ENCODE data around the gene RPS18. TPM values are rescaled to one million over a fixed set of nuclear protein-coding genes. Genes with fewer than 3 reads are reported as not detected.

RPS18 gene
- total and polyA plus RNA-seq, 9 of the 15 experiments (the other 6 are each of a cell fraction or from before 2014, with no cell fraction given), result 5,023 to 17,516 (median 8,131) TPM

GRCh38 chr6:33273129-33273923 is 1.5 kb downstream of the RPS18 start:
- H2AFZ ChIP-seq (ENCODE audit: low read depth, low read length), result no peak overlapping the region
- CTCF ChIA-PET (ENCODE audit: low intra/inter-chr PET ratio), result no interaction called here
- H3K4me2 ChIP-seq (ENCODE audit: insufficient read depth, low read length), result peak overlapping the region; percentile 99
- peak overlapping the region; percentile 98 for H3K27ac ChIP-seq (ENCODE audit: extremely low read depth, low read depth, low read length)
- H3K79me2 ChIP-seq (ENCODE audit: control insufficient read depth, insufficient read depth, low read length), result peaks cover 68% of the 10 kb centered on the region
- FAIRE-seq (no peak), ATAC-seq (no peak), DNase-seq (ENCODE audit: extremely low read depth in 1 of 4, low spot score in 3 of 4) (no peak)
- H3K27me3 ChIP-seq (ENCODE audit: control insufficient read depth in 2 of 2, insufficient read depth in 2 of 2, low read length in 2 of 2), result no peaks in the 10 kb centered on the region; a peak in 1 of 5 replicates
- H3K36me3 ChIP-seq (ENCODE audit: control insufficient read depth, insufficient read depth, low read length), result peaks cover 76% of the 10 kb centered on the region
- H4K20me1 ChIP-seq (replicated peaks; ENCODE audit: control insufficient read depth, insufficient read depth, low read length), result peaks cover 42% of the 10 kb centered on the region
- peak overlapping the region; percentile 92 to 100 for H3K9ac ChIP-seq (ENCODE audit: insufficient read depth in 1 of 2, low read depth in 2 of 2, low read length in 2 of 2)
- 4% methylated on average over 11 of the region's 11 CpGs for WGBS (ENCODE audit: insufficient coverage, low coverage, missing lambda C conversion rate)
- H3K9me1 ChIP-seq (ENCODE audit: control insufficient read depth, insufficient read depth, low read length), result no peaks in the 10 kb centered on the region
- no peaks in the 10 kb centered on the region for H3K9me3 ChIP-seq (replicated peaks; ENCODE audit: control insufficient read depth, insufficient read depth, low read depth, low read length)
- POLR2A ChIA-PET, result interaction anchor here (0.6 to 8.1 kb wide), 9 partner anchors 8 to 1758 kb away, joined by 3 to 90 read pairs (median 12); partner anchors contain the start of genes PFDN6 and WDR46
- in situ Hi-C loops (cut with MboI) (loop anchor here (10.0 kb wide), 1 partner anchor 131 kb away; no protein-coding TSS in a partner anchor), intact Hi-C loops (cut with micrococcal nuclease) (loop anchor here (10.0 kb wide), 1 partner anchor 301 kb away; no protein-coding TSS in a partner anchor)
- BruUV-seq (replicated peaks), result no TSS peak
- H3K4me3 ChIP-seq, result peak overlapping the region; percentile 93
- H3K4me1 ChIP-seq (replicated peaks in 1 of 2; ENCODE audit: control insufficient read depth in 2 of 2, insufficient read depth in 2 of 2, low read length in 2 of 2), result peaks cover 28 to 38% of the 10 kb centered on the region in 2 experiments
- TF ChIP-seq ZNF583 (CRISPR knock-in tag; IDR thresholded peaks at IDR 0.05) (no peak), E2F5 (CRISPR knock-in tag; IDR thresholded peaks at IDR 0.05) (0 out of 2 replicates have a peak, but pooled peaks have one; percentile 16), FOSL1 (tag; conservative IDR thresholded peaks at IDR 0.05) (no peak), ZKSCAN1 (IDR thresholded peaks at IDR 0.05; ENCODE audit: low read depth, low read length) (no peak), NFATC3 (IDR thresholded peaks at IDR 0.05) (no peak), PHF21A (IDR thresholded peaks at IDR 0.05; ENCODE audit: borderline replicate concordance, low read depth) (no peak), ESRRB (CRISPR knock-in tag; IDR thresholded peaks at IDR 0.05; ENCODE audit: borderline replicate concordance) (no peak), KHSRP (IDR thresholded peaks at IDR 0.05) (peak; percentile 41; the same call in 1 of the 2 replicates), KDM5B (IDR thresholded peaks at IDR 0.05; ENCODE audit: insufficient replicate concordance, low read depth, low read length) (peak; percentile 3), RBFOX2 (IDR thresholded peaks at IDR 0.05; ENCODE audit: low read depth, low read length) (peak; percentile 76), RFX7 (CRISPR knock-in tag; IDR thresholded peaks at IDR 0.05) (peak; percentile 44; the same call in 1 of the 2 replicates), SIN3A (IDR thresholded peaks at IDR 0.05; ENCODE audit: borderline replicate concordance in 2 of 2, control insufficient read depth in 1 of 2, low read depth in 2 of 2, low read length in 2 of 2) (peak in 1 of 2 experiments; percentile 5; a peak in 1 of 4 replicates), ZBTB33 (CRISPR knock-in tag; IDR thresholded peaks at IDR 0.05) (no peak)
- TF ChIP-seq, protein P1, sequence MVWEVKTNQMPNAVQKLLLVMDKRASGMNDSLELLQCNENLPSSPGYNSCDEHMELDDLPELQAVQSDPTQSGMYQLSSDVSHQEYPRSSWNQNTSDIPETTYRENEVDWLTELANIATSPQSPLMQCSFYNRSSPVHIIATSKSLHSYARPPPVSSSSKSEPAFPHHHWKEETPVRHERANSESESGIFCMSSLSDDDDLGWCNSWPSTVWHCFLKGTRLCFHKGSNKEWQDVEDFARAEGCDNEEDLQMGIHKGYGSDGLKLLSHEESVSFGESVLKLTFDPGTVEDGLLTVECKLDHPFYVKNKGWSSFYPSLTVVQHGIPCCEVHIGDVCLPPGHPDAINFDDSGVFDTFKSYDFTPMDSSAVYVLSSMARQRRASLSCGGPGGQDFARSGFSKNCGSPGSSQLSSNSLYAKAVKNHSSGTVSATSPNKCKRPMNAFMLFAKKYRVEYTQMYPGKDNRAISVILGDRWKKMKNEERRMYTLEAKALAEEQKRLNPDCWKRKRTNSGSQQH (CRISPR knock-in tag; IDR thresholded peaks at IDR 0.05), result no peak

Data from K562 (cell line).